ENCODE measurements around the gene ECE1.

Gene ECE1

GRCh38 chr1:21289700-21290545, at the start of gene ECE1:
TSS of gene ECE1 (minus strand) at chr1:21290463. CDS start at chr1:21290414, 49 bp downstream.
- no peak for DNase-seq

DNA sequence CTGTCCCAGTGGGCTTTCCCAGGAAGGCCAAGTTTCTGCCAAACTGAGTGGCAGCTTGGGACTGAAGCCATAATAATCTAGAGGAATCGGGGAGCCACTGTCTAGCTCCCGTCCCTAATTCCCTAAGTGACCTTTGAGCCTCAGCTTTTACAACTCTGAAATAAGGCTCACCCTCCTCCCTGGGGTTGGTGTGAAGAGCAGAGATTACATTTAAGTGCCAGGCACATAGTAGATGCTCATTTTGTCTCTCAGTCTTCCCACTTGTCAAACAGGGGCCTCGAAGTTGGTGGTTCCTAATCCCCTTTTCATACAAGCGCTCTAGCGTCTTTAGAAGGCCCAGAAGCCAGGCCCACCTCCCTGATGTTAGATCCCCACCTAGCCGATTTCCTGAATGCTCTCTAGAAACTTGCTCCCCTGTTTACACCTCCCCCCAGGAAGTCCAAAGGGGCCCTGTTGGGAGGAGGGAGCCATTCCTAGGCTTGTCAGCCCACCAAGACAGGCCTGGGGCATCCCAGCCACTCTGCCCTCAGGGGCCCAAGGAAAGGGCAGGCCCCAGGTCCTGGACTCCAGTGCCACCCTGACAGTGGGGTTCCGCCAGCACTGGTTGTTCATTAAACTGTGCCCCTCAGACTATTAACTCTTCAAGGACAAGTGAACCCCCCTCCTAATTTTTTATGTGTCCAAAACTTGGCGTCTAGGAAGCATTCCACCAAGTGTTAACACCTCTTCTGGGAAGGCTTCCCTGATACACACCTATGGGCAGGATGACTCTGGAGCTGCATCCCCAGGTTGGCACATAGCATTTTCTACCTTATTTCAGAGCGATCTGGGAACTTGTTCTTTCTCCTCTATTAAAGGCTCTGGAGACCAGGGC, 49.3 kb upstream of the ECE1 start:
- no peak for DNase-seq

DNA sequence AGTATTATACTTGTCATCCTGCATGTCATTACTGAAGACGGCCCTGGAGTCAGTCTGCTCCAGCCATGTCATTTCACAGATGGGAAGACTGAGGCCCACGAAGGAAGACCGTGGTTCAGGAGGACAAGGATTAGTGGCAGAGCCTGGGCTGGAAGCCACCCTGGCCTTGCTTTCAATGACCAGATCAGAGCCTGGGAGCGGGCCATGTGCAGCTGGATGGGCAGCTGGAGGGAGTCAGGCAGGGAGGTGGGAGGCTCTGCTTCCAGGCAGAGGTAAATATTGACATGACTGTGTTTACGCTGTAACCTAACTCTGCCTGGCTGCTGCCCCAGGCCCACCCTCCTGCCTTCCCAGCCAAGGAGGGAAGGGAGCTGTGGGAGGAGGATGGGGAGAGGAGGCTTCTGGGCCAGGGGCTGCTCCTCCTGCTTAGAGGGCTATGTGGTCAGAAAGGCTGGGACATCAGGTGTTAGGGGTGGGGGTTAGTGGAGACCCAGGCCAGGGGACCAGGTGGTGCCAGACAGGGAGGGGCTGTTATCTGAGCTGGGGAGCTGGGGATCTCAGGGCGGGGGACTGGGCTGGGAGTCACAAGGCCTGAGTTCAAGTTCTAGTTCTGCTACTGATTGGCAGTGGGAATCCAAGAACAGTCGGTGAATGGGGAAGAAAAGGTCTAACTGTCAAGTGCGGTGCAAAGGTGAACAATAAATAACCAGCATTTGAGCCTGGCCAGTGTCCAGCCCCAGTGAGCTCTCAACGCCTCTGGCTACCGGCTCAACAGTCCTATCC, 48.5 kb upstream of the ECE1 start:
- DNase-seq: peak; percentile 97

DNA sequence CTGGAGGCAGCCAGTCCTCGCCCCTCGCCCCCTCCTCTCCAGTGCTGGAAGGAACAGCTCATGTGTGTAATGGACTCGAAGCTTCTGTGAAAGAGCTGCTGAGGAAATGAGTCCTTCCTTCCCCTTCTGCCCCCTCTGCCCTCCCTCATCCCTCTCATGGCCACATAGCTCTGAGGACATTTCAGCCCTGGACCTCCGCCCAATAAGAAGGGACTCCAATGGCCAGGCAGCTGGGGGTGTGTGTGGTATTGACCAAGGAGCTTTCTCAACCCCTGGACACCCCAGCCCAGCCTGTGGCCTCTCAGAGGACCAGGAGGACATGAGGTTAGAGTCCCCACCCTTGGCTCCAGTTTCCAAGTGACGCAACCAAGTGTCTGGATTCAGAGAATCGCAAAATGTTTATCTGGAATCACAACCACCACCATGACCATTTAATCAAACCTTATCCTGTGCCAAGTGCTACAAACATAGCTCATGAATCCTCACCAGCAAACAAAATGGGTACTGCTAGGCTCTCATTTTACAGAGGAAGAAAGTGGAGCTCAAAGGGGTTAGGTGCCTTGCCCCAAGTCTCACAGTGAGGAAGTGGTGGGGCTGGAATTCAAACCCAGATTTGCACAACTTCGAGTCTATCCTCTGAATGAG, 47.8 kb upstream of the ECE1 start:
- DNase-seq: no peak

GRCh38 chr1:21337454-21337927, 47.2 kb upstream of the ECE1 start:
- peak; percentile 43 for DNase-seq

DNA sequence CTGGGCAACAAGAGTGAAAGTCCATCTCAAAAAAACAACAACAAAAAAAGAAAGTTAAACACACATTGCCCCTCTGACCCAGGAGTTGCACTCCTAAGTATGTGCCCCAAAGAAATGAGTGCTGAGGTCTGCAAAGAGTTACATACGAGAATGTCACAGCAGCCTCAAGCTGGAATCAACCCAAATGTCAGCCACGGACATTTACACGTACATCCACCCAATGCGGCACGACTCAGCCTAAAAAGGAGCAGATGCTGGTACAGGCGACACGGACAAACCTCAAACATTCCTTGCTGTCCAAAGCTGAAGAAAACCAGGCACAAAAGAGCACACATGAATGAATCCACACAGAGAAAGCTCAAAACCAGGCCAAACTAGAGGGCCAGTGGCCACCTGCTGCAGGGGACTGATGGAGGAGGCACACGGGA, 46.8 kb upstream of the ECE1 start:
- DNase-seq: no peak

GRCh38 chr1:21335750-21336224, 45.5 kb upstream of the ECE1 start:
- peak; percentile 84 for DNase-seq

GRCh38 chr1:21335088-21335691, 44.9 kb upstream of the ECE1 start:
- DNase-seq: no peak

- peak; percentile 94 for DNase-seq
Observed at GRCh38 chr1:21334214-21335087, 44.2 kb upstream of the ECE1 start.

DNA sequence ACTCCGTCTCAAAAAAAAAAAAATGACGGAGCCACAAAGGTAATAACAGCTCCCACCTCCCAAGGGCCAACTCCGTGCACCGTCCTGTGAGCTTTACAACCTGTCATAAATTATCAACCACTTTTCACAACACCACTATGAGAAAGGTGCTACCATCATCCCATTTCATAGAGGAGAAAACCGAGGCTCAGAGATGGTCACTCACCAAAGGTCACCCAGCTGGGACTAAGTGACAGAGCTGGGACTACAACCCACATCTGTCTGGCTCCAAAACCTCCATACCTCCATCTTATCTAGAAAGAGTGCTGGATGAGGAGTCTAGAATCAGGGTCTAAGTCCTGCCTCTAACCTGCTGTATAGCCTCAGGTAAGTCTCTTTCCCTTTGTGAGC, 43.6 kb upstream of the ECE1 start:
- DNase-seq: no peak

- no peak for DNase-seq
Observed at GRCh38 chr1:21332554-21333311, 42.5 kb upstream of the ECE1 start.

- DNase-seq: no peak
Observed at GRCh38 chr1:21331752-21332478, 41.7 kb upstream of the ECE1 start.

DNA sequence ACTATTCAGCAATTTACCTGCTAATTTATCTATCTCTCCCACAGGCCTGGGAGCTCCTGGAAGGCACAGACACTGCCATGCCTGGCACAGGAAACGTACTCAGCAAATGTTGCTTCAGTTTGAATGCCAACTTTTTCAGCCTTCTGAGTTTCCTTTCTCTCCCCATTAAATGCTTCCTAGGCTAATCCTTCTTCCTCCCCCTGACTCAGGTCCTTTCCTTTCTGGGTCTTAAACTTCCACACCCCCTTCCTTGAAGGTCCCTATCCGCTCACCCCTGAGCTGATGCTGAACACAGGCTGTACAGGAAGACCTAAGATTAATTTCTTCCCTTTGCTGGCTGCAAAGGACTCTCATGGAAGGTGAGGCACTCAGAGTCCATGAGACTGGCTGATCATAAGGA, 40.3 kb upstream of the ECE1 start:
- no peak for DNase-seq

GRCh38 chr1:21329209-21329844, 39.1 kb upstream of the ECE1 start:
- peak; percentile 83 for DNase-seq

GRCh38 chr1:21327566-21328323, 37.5 kb upstream of the ECE1 start:
- DNase-seq: no peak

DNA sequence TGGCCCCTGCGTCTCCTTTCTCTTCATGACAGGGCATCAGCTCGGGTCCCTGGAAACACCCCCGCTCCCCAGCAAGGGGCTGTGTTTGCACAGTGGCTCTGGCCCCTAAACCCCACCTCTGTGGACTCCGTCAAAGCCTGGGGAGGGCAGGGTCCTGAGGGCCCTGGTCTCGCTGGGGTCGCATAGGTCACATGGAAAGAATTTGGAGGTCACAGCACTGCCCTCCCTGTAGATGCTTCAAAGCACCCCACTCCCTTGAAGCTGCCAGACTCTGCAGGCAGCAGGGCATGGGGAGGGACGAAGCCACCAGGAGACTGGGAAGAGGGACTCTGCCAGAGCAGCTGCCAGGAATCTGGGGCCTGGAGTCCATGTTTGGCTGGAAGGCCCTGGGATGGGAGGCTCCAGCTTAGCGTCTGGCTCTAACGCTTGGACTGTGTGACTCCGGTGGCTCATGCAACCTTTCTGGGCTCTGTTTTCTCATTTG, 36.6 kb upstream of the ECE1 start:
- DNase-seq: no peak

- DNase-seq: no peak
Observed at GRCh38 chr1:21325731-21326387, 35.6 kb upstream of the ECE1 start.

Measured in DMS153 (cell line).